GM23338 (cell line): Measurements from ENCODE around the gene COPB2. TPM values are rescaled to one million over a fixed set of nuclear protein-coding genes. Genes with fewer than 3 reads are reported as not detected.

Experiments used
- ATAC-seq: fragments of 200-7000 bp; cut with Tn5 transposase; 3 replicates; pipeline ENCODE4 v1.9.1; 2020
- DNase-seq: peaks from one replicate; pipeline ENCODE4 v3.0.0-alpha.2; 2015; ENCODE audit warnings: low spot score
- H2AFZ ChIP-seq: fragments of 200-600 bp; sonication (generic); 2 replicates; pipeline ENCODE4 v1.8.0; 2016; ENCODE audit warnings: antibody characterized with exemption, mild to moderate bottlenecking, moderate library complexity
- H3F3A ChIP-seq: fragments of 200-600 bp; sonication (generic); replicated peaks from 2 replicates; pipeline ENCODE4 v1.8.0; 2017; ENCODE audit warnings: antibody characterized with exemption, mixed run types, low read depth
- H3K27ac ChIP-seq: fragments of 200-600 bp; sonication (generic); 2 replicates; pipeline ENCODE4 v1.6.1; 2016; ENCODE audit warnings: low read depth
- H3K27me3 ChIP-seq: fragments of 200-600 bp; sonication (generic); 2 replicates; pipeline ENCODE4 v1.8.0; 2016; ENCODE audit warnings: mild to moderate bottlenecking, mixed run types, moderate library complexity; ENCODE audit not compliant: insufficient read depth
- H3K36me3 ChIP-seq: fragments of 200-600 bp; sonication (generic); 2 replicates; pipeline ENCODE4 v1.8.0; 2016; ENCODE audit warnings: mild to moderate bottlenecking; ENCODE audit not compliant: insufficient read depth
- H3K4me1 ChIP-seq: fragments of 200-600 bp; sonication (generic); 2 replicates; pipeline ENCODE4 v1.8.0; 2016; ENCODE audit warnings: mild to moderate bottlenecking, moderate library complexity; ENCODE audit not compliant: insufficient read depth
- H3K4me2 ChIP-seq: fragments of 200-600 bp; sonication (generic); 2 replicates; pipeline ENCODE4 v1.7.1; 2017; ENCODE audit warnings: mixed run types
- H3K4me3 ChIP-seq: fragments of 200-600 bp; sonication (generic); 2 replicates; pipeline ENCODE4 v1.6.1; 2016; ENCODE audit warnings: mixed run types
- H3K79me2 ChIP-seq: fragments of 200-600 bp; sonication (generic); replicated peaks from 2 replicates; pipeline ENCODE4 v1.8.0; 2017; ENCODE audit warnings: mild to moderate bottlenecking; ENCODE audit not compliant: insufficient read depth
- H3K9me2 ChIP-seq: fragments of 200-600 bp; sonication (generic); 2 replicates; pipeline ENCODE4 v1.8.0; 2017; ENCODE audit not compliant: insufficient read depth
- H4K20me1 ChIP-seq: fragments of 200-600 bp; sonication (generic); replicated peaks from 2 replicates; pipeline ENCODE4 v1.8.0; 2017; ENCODE audit warnings: mild to moderate bottlenecking; ENCODE audit not compliant: insufficient read depth
- H3K27ac Mint-ChIP-seq: 2 replicates; pipeline ENCODE4 v1.8.0; 2020; ENCODE audit warnings: inconsistent platforms, mild to moderate bottlenecking, moderate library complexity, mixed read lengths
- H3K27me3 Mint-ChIP-seq: 3 replicates; pipeline ENCODE4 v1.8.0; 2022; ENCODE audit warnings: low read depth, mild to moderate bottlenecking, moderate library complexity, mixed read lengths, inconsistent platforms; ENCODE audit not compliant: insufficient read depth, poor library complexity
- H3K36me3 Mint-ChIP-seq: 3 replicates; pipeline ENCODE4 v1.8.0; 2021; ENCODE audit warnings: low read depth, mild to moderate bottlenecking, inconsistent platforms, moderate library complexity, mixed read lengths
- H3K4me1 Mint-ChIP-seq: 3 replicates; pipeline ENCODE4 v1.8.0; 2020; ENCODE audit warnings: mild to moderate bottlenecking, inconsistent platforms, mixed read lengths
- H3K4me3 Mint-ChIP-seq: 3 replicates; pipeline ENCODE4 v1.8.0; 2021; ENCODE audit warnings: moderate library complexity, mild to moderate bottlenecking, inconsistent platforms, mixed read lengths
- H3K9me3 Mint-ChIP-seq: 3 replicates; pipeline ENCODE4 v1.8.0; 2020; ENCODE audit warnings: moderate library complexity, mild to moderate bottlenecking, inconsistent platforms, mixed read lengths
- CREB1 ChIP-seq: fragments of 250-450 bp; sonication (Bioruptor Pico); IDR thresholded peaks from 2 replicates; pipeline ENCODE4 v1.5.0; 2020; ENCODE audit warnings: low read depth, mild to moderate bottlenecking, moderate library complexity
- CTCF ChIP-seq, 2 experiments: fragments of 200-600 bp in 1 of 2; sonication (generic) in 1 of 2; conservative IDR thresholded peaks; 2 replicates each; pipeline versions ENCODE4 v1.5.1 to v1.6.1; 2016 to 2017; ENCODE audit warnings: antibody characterized with exemption in 2 of 2, low read depth in 2 of 2, mild to moderate bottlenecking in 2 of 2, moderate library complexity in 1 of 2
- ETS1 ChIP-seq: IDR thresholded peaks from 2 replicates; pipeline ENCODE4 v1.6.1; 2016; ENCODE audit warnings: antibody characterized with exemption
- EZH2 ChIP-seq: fragments of 200-600 bp; sonication (generic); IDR thresholded peaks from one replicate; pipeline ENCODE4 v1.8.0; 2017; ENCODE audit warnings: antibody characterized with exemption, mild to moderate bottlenecking, low read depth; ENCODE audit not compliant: unreplicated experiment
- JUNB ChIP-seq: IDR thresholded peaks from one replicate; pipeline ENCODE4 v1.6.1; 2016; ENCODE audit warnings: antibody characterized with exemption; ENCODE audit not compliant: unreplicated experiment
- REST ChIP-seq: IDR thresholded peaks from one replicate; pipeline ENCODE4 v1.6.1; 2018; ENCODE audit warnings: antibody characterized with exemption; ENCODE audit not compliant: unreplicated experiment
- STAT1 ChIP-seq: IDR thresholded peaks from one replicate; pipeline ENCODE4 v1.6.1; 2016; ENCODE audit warnings: antibody characterized with exemption; ENCODE audit not compliant: unreplicated experiment
- ZNF114 ChIP-seq: fragments of 250-450 bp; sonication (Bioruptor Pico); IDR thresholded peaks from 2 replicates; pipeline ENCODE4 v1.5.0; 2020; ENCODE audit warnings: mild to moderate bottlenecking, moderate library complexity
- ZNF331 ChIP-seq: fragments of 250-450 bp; sonication (Bioruptor Pico); IDR thresholded peaks from 2 replicates; pipeline ENCODE4 v1.5.0; 2020; ENCODE audit warnings: low read depth, mild to moderate bottlenecking, moderate library complexity
- ZNF462 ChIP-seq: fragments of 250-450 bp; sonication (Bioruptor Pico); IDR thresholded peaks from 2 replicates; pipeline ENCODE4 v1.5.0; 2020; ENCODE audit warnings: mild to moderate bottlenecking, moderate library complexity
- polyA plus RNA-seq: library from polyadenylated mRNA; unstranded; fragments of >200 nt; fragmentation: Nextera tagmentation; extraction: Ambion mirVana; gene quantifications from 2 replicates; pipeline ENCODE4 v1.2.1, GENCODE V29; 2016
- total RNA-seq: library from RNA; depleted of rRNA; stranded (reverse); fragments of >200 nt; shearing (Covaris generic); gene quantifications from 2 replicates; pipeline ENCODE4 v1.2.3, GENCODE V29; 2014

COPB2 gene
- total and polyA plus RNA-seq, 2 experiments from 2014 or later: 48.2 to 89.1 TPM

GRCh38 chr3:139310474-139310933, 78.9 kb downstream of the COPB2 start (continued):
- TF ChIP-seq REST (no peak), STAT1 (no peak), CREB1 (no peak), ZNF462 (CRISPR knock-in tag) (no peak)

GRCh38 chr3:139309880-139310279, 79.6 kb downstream of the COPB2 start:
- Histone ChIP-seq H3K4me3 (no peak overlapping the region), H3K36me3 (no peaks in the 10 kb centered on the region), H3K4me2 (no peak overlapping the region), H3F3A (no peaks in the 10 kb centered on the region), H2AFZ (no peak overlapping the region), H4K20me1 (no peaks in the 10 kb centered on the region), H3K4me1 (no peaks in the 10 kb centered on the region; the same call in 1 of the 2 replicates), H3K79me2 (no peaks in the 10 kb centered on the region), H3K27ac (no peak overlapping the region), H3K27me3 (no peaks in the 10 kb centered on the region), H3K9me2 (peaks cover 2% of the 10 kb centered on the region; the same call in 1 of the 2 replicates)
- Mint-ChIP-seq H3K9me3 (no peaks in the 10 kb centered on the region), H3K4me3 (no peak overlapping the region), H3K36me3 (no peaks in the 10 kb centered on the region), H3K27ac (no peak overlapping the region), H3K4me1 (peaks cover 9% of the 10 kb centered on the region), H3K27me3 (peaks cover 12% of the 10 kb centered on the region)
- DNase-seq (no peak), ATAC-seq (no peak)
- TF ChIP-seq ETS1 (no peak), STAT1 (no peak), ZNF114 (CRISPR knock-in tag) (no peak), CTCF (conservative IDR thresholded peaks at IDR 0.05; ENCODE audit: low read depth in 2 of 2) (no peak), JUNB (no peak), EZH2 (no peak), ZNF331 (CRISPR knock-in tag) (no peak)
